ENCODE results near the gene ZSCAN22. TPM values are rescaled to one million over a fixed set of nuclear protein-coding genes. Genes with fewer than 3 reads are reported as not detected.

ZSCAN22 gene
- total and polyA plus RNA-seq, 2 donors (not counting 1 experiment from before 2014, with no cell fraction given): 2.8 to 7.1 TPM

- Mint-ChIP-seq H3K4me1 (peaks cover 31% of the 10 kb centered on the region), H3K4me3 (peak within 1 kb of the TSS; percentile 92), H3K9me3 (ENCODE audit: insufficient read depth) (no peaks in the 10 kb centered on the region), H3K27me3 (no peaks in the 10 kb centered on the region), H3K27ac (peak within 1 kb of the TSS; percentile 95)
- no peaks in the 10 kb centered on the region for H3K9me3 ChIP-seq (ENCODE audit: control extremely low read depth in 1 of 3, control insufficient read depth in 2 of 3, insufficient read depth in 1 of 3, low read length in 2 of 3)
- WGBS (ENCODE audit: insufficient coverage): under 1% methylated on average over 80 of the region's 83 CpGs
- TF ChIP-seq EZH2 (IDR thresholded peaks at IDR 0.05; ENCODE audit: borderline replicate concordance, insufficient read depth, low read depth, low read length, poor library complexity, severe bottlenecking) (no peak), CTCF (IDR thresholded peaks at IDR 0.05) (no peak)
- peak within 1 kb of the TSS; percentile 83 for H3K4me2 ChIP-seq (replicated peaks; ENCODE audit: low read depth, low read length, poor library complexity, severe bottlenecking)
- CTCF ChIA-PET: interaction anchor here (1.2 kb wide), 2 partner anchors 34 to 54 kb away, joined by 3 read pairs; partner anchors contain the start of gene ZSCAN22
- H2AFZ ChIP-seq (ENCODE audit: insufficient read depth, low read depth, low read length, poor library complexity, severe bottlenecking): peak within 1 kb of the TSS; percentile 90
- peaks cover 0 to 2% of the 10 kb centered on the region in 2 experiments for H3K36me3 ChIP-seq (replicated peaks in 1 of 2; ENCODE audit: control extremely low read depth in 1 of 2, control insufficient read depth in 1 of 2, extremely low read depth in 1 of 2, insufficient read depth in 2 of 2, low read length in 1 of 2)
- ATAC-seq (ENCODE audit: low read depth): peak; percentile 86
- H4K20me1 ChIP-seq (ENCODE audit: control insufficient read depth, insufficient read depth, low read length, poor library complexity, severe bottlenecking): no peaks in the 10 kb centered on the region
- peak; percentile 100 for DNase-seq
- intact Hi-C loops (cut with micrococcal nuclease): loop anchor here (1.0 to 2.0 kb wide), 12 partner anchors 19 to 138 kb away; partner anchors contain the start of genes ERVK3-1, ZBTB45, ZNF132 and ZNF324B
- peak within 1 kb of the TSS; percentile 89 to 97 for H3K27ac ChIP-seq (ENCODE audit: low read length in 2 of 2)
- POLR2A ChIA-PET: interaction anchor here (0.7 to 4.0 kb wide), 11 partner anchors 18 to 198 kb away, joined by 3 to 35 read pairs (median 5); partner anchors contain the start of genes CHMP2A, ERVK3-1, ZBTB45 and ZNF132
- peak within 1 kb of the TSS; percentile 76 for H3K9ac ChIP-seq (ENCODE audit: low read length)
- no peaks in the 10 kb centered on the region for H3K27me3 ChIP-seq (replicated peaks in 1 of 4; ENCODE audit: control extremely low read depth in 1 of 4, control insufficient read depth in 3 of 4, insufficient read depth in 4 of 4, low read length in 3 of 4)
- H3K79me2 ChIP-seq (ENCODE audit: control insufficient read depth, insufficient read depth, low read length): peaks cover 34% of the 10 kb centered on the region
- H3K4me1 ChIP-seq (ENCODE audit: control insufficient read depth in 2 of 2, insufficient read depth in 2 of 2, low read length in 2 of 2): peaks cover 27 to 35% of the 10 kb centered on the region in 2 donors
- peak within 1 kb of the TSS; percentile 22 to 78 (median 71) for H3K4me3 ChIP-seq (ENCODE audit: control extremely low read depth in 1 of 5, extremely low read depth in 1 of 5, insufficient read depth in 1 of 5, low read depth in 2 of 5, low read length in 4 of 5)
Observed at GRCh38 chr19:58380662-58381459, 54.1 kb downstream of the ZSCAN22 start, which contains the start of gene ZNF837. ZNF837 (minus strand) TSS chr19:58381030; CDS start chr19:58369332, 11,698 bp downstream.

All from B cell (primary cell).